A549 (cell line): ENCODE data around the gene EXOC2.

Experiments used
- CHD2 ChIP-seq: fragments of 150-350 bp; IDR thresholded peaks from 2 replicates; pipeline ENCODE4 v1.6.1; 2014; ENCODE audit warnings: low read length; ENCODE audit not compliant: partially characterized antibody
- CTCF ChIP-seq: fragments of >200 bp; sonication (Bioruptor Twin); formaldehyde crosslinking; IDR thresholded peaks from 3 replicates; pipeline ENCODE4 v1.5.1; 2016
- MYC ChIP-seq: IDR thresholded peaks from 2 replicates; pipeline ENCODE4 v1.6.1; 2012; ENCODE audit warnings: mild to moderate bottlenecking, inconsistent platforms, low read length, improper control_type of control experiment, borderline replicate concordance
- POLR2A ChIP-seq: IDR thresholded peaks from 2 replicates; pipeline ENCODE4 v1.6.1; 2012; ENCODE audit warnings: mild to moderate bottlenecking, low read length
- RARB ChIP-seq: fragments of 250-450 bp; sonication (Bioruptor Pico); IDR thresholded peaks from 2 replicates; pipeline ENCODE4 v1.8.0; 2021; ENCODE audit warnings: mild to moderate bottlenecking, moderate library complexity
- SMC3 ChIP-seq: fragments of >200 bp; sonication (Bioruptor Twin); formaldehyde crosslinking; IDR thresholded peaks from 3 replicates; pipeline ENCODE4 v1.6.1; 2018; ENCODE audit warnings: inconsistent platforms
- TF ChIP-seq, protein P1 (sequence below): fragments of 200-600 bp; sonication (generic); IDR thresholded peaks from 2 replicates; pipeline ENCODE4 v1.6.1; 2016; ENCODE audit warnings: antibody characterized with exemption, mild to moderate bottlenecking, moderate library complexity

DNA sequence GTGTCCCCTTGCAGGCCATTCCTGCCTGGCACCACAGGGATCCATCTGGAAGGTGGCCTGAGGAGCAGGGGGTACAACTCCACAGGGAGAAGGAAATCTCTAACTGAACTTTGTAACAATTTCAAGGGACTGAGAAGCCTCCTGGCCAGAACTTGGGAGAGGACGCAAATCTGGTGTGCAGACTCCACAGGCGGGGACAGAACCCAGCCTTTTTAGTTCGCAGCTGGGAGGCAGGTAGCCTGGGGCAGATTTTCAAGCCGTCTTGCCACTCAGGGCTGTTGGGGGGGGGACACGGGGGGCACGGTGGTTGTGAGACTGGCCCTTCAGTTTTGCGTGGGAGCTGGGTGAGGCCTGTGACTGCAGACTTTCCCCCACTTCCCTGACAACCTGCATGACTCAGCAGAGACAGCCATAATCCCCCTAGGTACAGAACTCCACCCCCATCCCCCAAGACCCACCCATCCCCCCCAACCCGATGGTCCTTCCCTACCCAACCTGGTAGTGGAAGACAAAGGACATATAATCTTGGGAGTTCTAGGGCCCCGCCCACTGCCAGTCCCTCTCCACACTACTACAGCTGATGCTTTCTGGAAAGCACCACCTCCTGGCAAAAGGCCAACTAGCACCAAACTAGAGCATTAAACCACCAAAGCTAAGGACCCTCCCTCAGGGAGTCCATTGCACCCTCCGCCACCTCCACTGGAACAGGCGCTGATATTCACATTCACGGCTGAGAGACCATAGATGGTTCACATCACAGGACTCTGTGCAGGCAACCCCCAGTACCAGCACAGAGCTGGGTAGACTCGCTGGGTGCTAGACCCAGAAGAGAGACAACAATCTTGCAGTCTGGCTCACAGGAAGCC, 33.0 kb downstream of the EXOC2 start:
- TF ChIP-seq, protein P1, sequence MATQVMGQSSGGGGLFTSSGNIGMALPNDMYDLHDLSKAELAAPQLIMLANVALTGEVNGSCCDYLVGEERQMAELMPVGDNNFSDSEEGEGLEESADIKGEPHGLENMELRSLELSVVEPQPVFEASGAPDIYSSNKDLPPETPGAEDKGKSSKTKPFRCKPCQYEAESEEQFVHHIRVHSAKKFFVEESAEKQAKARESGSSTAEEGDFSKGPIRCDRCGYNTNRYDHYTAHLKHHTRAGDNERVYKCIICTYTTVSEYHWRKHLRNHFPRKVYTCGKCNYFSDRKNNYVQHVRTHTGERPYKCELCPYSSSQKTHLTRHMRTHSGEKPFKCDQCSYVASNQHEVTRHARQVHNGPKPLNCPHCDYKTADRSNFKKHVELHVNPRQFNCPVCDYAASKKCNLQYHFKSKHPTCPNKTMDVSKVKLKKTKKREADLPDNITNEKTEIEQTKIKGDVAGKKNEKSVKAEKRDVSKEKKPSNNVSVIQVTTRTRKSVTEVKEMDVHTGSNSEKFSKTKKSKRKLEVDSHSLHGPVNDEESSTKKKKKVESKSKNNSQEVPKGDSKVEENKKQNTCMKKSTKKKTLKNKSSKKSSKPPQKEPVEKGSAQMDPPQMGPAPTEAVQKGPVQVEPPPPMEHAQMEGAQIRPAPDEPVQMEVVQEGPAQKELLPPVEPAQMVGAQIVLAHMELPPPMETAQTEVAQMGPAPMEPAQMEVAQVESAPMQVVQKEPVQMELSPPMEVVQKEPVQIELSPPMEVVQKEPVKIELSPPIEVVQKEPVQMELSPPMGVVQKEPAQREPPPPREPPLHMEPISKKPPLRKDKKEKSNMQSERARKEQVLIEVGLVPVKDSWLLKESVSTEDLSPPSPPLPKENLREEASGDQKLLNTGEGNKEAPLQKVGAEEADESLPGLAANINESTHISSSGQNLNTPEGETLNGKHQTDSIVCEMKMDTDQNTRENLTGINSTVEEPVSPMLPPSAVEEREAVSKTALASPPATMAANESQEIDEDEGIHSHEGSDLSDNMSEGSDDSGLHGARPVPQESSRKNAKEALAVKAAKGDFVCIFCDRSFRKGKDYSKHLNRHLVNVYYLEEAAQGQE: no peak
- TF ChIP-seq CHD2: no peak
- no peak for TF ChIP-seq MYC
- TF ChIP-seq RARB: no peak
- TF ChIP-seq CTCF: no peak
- TF ChIP-seq SMC3: no peak
- TF ChIP-seq POLR2A: no peak
